Endothelial cell of hepatic sinusoid (primary cell): ENCODE data around the gene MPST.

ENCODE experiments used
- in situ Hi-C: cut with HindIII; loops from 2 replicates; pipeline ENCODE4 v1.10.0; 2017; ENCODE audit warnings: low sequenced_read_pairs

The MPST gene

DNA sequence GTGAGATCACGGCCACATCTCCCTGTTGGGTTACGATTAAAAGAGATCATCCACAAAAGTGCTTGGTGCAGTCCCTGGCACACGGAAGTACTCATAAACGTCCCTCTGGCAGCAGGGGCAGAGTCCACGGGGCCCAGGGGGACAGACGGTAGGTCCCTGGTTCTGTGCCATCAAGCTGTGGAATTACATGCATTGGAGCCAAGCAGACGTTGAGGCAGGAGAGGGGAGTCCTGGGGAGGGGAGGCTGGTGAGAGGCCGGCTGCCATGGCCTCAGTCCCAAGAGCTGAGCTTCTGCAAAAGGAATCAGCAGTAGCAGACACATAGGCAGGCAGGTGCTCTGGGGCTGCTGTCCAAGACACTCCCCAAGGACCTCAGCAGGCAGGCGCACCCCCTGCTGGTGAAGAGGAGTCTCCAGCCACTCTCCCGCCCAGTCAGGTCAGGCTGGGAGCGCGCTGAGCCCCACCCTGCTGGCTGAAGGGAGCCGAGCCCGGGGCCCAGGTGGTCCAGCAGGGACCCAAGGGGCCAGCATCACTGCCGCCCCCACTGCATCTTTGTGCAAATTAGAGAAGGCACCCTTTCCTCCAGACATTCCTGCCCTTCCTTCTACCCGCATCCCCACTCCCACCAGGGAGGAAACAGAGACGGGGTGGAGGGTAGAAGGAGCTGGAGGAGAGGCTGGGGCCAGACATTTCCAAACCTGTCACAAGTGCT is 24.4 kb downstream of the MPST start:
- in situ Hi-C loops, result no loop called here

DNA sequence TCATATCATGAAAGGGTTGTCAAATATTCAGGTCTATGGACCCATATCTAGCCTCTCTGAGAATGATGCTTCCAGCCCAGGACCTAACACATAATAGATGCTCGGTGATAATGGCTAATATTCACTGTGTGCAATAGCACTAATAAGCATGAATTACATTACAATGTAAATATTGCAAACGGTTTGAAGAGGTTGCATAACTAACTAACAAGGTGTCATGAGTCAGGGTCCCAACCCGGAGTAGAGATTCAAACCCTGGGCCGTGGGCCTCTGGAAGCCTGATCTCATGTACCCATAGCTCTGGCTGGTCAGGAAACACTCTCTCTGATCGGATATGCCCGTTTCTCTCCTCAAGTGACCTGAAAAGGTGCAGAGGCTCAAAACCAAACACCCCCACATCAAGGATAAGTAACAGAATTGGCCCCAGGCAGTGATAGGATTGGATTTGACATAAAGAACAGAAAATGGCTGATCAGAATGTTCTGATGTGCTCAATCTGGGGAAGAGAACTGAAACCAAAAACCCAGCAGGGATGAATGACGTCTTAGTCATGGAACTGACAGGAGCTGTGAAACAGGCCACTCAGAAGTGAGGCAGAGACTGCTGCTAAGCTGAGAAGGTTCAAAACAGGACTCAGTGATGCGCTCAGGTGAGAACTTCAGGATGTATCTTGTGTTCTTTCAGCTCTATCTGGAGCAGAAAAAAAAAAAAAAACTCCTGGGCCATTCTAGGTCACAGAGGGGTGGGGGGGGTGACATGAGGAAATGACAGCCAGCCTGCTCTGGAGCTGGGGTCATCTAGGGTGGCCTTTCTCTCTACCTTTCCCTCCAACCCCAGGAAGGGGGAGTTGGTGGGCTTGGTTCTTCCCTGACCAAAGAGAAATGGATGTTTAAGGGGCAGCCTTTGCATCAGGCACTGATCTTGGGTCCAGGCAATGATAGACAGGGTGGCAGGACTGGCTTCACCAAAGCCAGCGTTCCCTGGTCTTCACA is 25.4 kb downstream of the MPST start:
- in situ Hi-C loops, result no loop called here

DNA sequence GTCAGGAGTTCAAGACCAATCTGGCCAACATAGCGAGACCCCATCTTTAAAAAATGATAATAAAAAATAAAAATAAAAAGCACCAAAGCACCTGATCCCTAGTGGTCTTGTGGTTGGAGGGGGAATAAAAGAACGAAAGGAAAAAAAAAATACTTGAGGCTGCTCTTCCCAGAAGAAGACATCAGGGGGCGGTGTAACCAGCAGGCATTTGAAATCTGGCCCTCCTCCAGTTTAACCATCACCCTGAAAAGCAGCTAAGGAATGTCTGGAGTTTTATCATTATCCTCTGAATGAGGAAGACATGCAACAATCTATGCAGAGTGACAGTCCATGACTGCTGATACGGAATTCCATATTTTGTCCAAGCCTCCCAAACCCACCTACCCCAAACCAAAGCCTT is 26.4 kb downstream of the MPST start:
- in situ Hi-C loops, result no loop called here

DNA sequence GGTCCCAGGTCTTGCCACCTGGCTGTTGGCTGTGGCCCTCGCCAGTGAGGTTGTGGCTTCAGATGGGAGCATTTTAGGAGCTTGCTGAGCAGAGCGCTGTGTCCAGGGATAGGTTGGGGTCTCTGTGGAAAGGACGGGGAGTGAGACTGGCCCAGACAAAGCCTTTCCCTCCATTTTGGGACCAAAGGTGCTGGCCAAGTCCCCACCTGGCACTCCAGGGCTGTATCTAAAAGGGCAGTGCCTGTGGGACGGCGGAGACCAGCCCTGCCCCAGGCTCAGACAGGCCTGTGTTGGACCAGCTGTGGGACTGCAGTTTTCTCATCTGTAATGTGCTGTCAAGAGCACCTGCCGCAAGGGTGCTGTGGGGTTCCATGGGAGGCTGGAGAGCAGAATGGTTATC is 27.0 kb downstream of the MPST start:
- in situ Hi-C loops, result no loop called here

DNA sequence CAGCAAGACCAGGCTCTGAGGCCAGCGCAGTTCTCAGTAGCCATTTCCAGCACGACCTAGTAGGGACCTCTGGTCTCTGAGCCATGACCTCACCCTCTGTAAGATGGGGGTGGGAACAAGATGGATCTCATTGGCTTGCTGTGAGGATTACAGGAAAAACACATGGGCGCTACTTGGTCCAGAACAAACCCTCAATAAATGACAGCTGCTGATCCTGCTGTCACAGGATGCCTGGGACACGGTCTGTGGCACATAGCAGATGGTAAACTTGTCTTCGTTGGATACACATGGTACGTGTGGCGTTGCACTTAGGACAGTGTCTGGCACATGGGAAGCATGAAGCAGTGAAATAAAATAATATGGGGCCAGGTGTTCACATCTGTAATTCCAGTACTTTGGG is 27.5 kb downstream of the MPST start:
- in situ Hi-C loops, result no loop called here

DNA sequence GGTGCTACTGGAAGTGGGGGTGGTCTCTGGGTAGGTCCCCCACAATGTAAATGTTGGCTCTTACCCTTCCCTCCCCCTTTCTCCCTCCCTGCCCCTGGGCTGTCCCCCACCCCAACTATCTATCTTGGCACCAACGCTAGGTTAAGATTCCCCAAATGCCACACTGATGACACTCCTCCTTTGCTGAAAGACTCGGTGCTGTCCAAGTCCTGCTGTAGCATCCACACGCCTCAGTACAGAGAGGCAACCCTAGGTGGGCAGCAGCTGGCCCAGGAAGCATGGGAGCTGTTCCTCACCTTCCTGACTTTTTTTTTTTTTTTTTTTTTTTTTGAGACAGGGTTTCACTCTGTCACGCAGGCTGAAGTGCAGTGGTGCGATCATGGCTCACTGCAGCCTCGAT is 28.6 kb downstream of the MPST start:
- in situ Hi-C loops, result no loop called here

DNA sequence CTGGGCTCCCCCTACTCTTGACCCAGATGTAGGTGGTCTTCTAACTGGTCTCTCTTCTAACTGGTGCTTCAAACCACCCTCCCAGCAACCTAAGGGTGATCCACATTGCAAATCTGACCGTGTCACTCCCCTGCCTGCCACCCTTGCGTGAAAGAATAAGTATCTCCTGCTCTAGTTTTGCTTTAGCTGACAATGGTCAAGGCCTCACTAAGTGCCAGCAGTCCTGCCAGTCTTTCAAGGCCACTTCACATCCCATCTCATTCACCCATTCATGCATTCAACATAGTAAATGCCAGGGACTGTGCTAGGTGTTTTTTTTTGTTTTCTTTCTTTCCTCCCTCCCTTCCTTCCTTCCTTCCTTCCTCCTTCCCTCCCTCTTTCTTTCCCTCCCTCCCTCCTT is 29.7 kb downstream of the MPST start:
- in situ Hi-C loops, result no loop called here

DNA sequence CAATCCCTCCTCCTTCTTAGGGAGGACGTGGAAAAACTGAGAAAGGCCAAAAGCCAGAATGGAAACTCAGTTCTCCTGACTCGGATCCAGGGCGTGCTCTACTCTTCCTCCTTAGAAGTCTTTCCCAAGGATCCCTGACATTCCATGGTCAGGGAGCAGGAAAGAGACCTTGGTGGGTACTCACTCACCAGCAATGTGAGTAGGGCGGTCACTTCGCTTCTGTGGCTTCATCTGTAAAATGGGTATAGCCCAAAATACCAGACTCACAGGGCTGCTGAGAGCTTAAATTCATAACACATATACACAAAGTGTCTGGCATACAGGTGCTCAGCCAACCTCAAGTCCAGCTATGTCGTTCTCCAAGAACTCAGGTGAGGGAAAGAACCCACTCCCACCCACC is 31.4 kb downstream of the MPST start:
- in situ Hi-C loops, result loop anchor here (10.0 kb wide), 6 partner anchors 104 to 394 kb away; partner anchors contain the start of genes C1QTNF6, IFT27 and SSTR3

DNA sequence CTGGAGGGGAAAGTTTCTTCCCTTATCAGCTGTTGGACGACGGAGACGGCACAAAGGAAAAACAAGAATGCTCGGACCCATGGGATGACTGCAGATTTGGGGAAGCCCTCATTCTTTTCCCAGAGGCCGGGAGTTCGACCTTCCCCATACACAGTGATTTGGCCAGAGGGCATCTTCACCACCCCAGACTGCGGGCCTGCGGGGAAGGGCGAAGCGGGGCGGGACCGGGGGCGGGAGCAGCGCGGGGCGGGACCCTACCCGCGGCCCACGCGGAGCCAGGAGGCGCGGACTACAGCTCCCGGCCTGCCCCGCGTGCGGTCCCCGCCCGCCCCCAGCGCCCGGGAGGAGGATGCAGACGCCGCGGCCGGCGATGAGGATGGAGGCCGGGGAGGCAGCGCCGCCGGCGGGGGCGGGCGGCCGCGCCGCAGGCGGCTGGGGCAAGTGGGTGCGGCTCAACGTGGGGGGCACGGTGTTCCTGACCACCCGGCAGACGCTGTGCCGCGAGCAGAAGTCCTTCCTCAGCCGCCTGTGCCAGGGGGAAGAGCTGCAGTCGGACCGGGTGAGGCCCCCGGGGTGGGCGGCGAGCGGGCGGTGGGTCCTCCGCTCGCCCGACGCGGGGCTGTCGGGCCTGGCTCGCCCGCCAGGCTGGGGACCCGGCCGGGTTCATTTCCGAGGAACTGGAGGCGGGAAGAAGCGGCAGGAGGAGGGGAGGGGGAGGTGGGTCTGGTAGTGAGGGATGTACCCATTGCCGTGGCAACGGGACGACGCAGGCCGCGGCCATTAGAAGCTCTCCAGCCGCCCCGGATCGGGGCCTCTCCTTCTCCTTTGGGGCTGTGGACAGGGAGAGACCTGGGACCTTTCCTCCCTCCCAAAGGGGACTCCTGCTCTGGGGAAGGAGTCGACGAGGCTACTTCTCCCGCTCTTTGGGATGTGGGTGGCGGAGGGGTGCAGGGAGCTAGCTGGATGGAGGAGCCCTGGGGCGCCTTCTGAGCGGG is 32.1 kb downstream of the MPST start, which contains the start of gene KCTD17:
TSS of gene KCTD17 (plus strand) at position 352 of the 995 bp plus-strand sequence. CDS start at position 371, 19 bp downstream.
- in situ Hi-C loops, result loop anchor here (10.0 kb wide), 6 partner anchors 103 to 393 kb away; partner anchors contain the start of genes C1QTNF6, IFT27 and SSTR3

DNA sequence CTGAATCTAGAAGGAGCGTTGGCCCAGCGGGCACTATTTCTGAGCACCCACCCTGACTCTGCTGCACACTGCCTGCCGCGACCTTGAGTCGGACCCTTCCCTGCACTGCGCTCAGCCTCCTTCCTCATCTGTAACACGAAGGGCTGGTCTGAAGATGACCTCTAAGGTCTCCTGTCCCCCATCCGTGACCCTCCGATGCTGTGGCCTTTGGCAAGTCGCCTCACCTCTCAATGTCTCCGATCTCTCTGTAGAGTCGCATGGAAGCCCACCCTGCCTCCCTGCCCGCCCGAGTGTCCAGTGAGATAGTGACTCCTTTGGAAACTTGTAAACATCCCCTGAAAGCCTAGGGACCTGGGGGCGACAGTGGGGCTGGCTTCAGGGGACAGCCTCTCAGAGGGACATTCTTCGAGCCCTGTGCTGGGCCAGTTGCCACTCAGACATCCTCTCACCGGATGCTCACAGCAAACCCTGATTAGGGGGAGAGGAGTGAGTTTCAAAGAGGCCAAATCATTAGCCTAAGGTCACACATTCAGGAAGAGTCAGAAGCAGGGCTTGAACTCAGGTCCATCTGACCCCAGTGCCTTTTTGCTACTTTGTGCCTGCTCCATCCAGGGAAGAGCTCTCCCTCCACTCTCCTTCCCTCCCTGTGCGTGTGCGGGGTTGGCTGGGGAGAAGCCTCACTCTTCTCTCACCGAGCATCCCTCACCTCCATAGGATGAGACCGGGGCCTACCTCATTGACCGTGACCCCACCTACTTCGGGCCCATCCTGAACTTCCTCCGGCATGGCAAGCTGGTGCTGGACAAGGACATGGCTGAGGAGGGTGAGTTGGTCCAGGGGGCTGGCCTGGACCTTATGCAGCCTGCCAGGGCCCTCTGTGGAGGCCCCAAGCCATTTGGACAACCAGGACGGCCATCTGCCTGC is 33.1 kb downstream of the MPST start:
- in situ Hi-C loops, result loop anchor here (10.0 kb wide), 6 partner anchors 102 to 392 kb away; partner anchors contain the start of genes C1QTNF6, IFT27 and SSTR3

DNA sequence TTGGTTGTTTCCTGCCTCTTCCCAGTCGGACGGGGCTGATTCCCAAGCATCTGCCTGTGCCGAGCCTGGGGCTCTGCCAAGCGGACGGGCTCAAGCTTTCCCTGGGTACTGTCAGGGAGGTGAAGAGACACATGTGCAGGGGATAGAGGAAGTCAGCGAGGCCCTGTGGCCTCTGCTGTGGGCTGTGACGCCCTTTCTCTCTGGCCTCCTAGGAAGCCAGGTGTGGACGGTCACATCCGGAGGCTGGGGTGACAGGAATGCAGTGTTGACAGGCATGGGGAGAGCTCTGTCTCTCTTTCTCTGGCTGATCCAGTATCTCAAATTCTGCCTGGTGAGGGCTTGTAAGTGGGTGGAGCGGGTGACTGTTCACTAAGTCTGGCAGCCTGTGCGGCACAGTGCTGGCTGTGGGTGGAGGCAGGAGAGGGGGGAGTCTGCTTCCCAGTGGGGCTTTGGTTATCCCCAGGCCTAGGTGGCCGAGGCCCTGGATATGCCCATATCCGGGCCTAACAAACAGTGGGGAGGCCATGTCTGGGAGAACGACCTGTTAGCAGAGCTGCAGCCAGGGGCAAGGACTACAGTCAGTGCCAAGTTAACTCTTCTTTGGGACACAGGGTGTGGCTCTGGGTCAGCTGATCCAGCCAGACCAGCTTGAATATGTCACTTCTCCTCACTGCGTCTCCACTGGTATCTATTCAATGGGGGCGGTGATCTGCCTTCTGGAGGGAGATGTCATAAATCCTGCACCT is 33.9 kb downstream of the MPST start:
- in situ Hi-C loops, result loop anchor here (10.0 kb wide), 6 partner anchors 101 to 391 kb away; partner anchors contain the start of genes C1QTNF6, IFT27 and SSTR3

DNA sequence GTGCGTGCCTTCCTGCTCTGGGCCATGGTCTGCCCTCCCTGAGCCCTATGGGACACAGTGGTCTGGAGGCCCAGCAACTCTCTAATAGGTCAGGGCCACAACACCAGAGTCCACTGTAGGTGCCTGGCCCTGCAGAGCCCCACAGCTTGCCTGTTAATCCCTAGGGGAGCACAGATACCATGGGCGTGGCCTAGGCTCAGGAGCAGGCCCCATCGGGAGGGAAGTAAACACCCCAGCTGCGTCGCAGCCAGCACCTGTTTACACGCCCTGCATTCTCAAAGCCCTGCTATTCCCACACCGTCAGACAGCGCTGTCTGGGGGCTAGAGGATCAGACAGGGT is 34.5 kb downstream of the MPST start:
- in situ Hi-C loops, result loop anchor here (10.0 kb wide), 6 partner anchors 101 to 391 kb away; partner anchors contain the start of genes C1QTNF6, IFT27 and SSTR3

DNA sequence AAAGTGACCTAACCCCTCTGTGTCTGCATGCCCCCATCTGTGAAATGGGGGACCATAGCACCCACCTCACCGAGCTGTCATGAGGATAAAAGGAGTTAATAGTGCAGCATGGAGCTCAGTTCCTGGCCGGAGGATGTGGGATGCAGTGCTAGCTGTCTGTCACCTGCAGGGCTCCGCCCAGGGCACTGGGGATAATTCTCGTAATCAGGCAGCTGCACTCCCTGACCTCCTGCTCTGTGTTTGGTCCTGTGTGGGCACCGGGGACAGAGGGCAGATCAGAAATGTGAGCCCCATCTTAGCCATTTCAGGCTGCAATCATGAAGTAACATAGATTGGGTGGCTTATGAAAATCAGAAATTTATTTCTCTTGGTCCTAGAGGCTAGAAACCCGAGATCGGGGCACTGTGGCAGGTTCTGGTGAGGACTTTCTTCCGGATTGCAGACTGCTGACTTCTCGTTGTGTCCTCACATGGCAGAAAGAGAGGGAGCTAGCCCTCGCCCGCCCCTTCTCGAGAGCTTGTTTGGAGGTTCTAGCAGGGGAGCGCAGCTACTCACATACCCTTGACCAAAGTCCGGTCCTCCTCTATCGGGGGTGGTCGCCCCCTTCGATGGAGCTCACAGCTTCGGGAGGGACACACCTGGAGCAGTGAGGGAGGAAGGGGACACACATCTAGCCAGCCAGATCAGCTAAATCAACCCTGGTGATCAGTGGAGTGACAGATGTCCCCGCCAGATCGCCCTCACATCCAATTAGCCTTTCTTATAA is 35.2 kb downstream of the MPST start:
- in situ Hi-C loops, result loop anchor here (10.0 kb wide), 6 partner anchors 100 to 390 kb away; partner anchors contain the start of genes C1QTNF6, IFT27 and SSTR3

DNA sequence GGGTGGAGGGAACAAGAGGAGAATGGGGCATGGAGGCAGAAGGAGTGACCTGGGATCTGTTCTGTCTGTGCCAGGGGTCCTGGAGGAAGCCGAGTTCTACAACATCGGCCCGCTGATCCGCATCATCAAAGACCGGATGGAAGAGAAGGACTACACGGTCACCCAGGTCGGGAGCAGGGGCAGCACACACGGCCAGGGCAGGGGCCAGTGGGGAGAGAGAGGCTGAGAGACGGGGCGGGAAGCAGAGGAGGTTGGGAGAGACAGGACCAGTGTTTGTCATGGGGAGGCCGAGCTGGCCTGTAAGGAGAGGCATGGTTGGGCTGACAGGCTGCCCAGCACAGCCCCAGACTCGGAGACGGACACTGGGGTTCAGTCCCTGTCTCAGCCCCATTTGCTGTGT is 36.7 kb downstream of the MPST start:
- in situ Hi-C loops, result loop anchor here (10.0 kb wide), 6 partner anchors 99 to 389 kb away; partner anchors contain the start of genes C1QTNF6, IFT27 and SSTR3

DNA sequence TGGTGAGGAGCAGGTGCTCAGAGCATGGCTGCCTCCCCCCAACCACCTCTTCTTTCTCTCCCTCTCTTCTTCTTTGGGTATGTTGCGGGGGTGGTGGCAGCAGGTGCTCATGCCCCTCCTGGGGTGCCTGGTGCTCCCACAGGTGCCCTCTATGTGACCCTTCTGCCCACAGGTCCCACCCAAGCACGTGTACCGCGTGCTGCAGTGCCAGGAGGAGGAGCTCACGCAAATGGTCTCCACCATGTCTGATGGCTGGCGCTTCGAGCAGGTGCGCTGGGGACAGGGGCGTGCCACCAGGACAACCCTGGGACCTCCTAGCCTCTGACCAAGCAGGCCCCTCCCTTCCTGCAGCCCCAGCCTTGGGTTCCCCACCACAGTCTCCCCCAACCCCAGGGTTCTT is 37.7 kb downstream of the MPST start:
- in situ Hi-C loops, result loop anchor here (10.0 kb wide), 6 partner anchors 98 to 388 kb away; partner anchors contain the start of genes C1QTNF6, IFT27 and SSTR3

DNA sequence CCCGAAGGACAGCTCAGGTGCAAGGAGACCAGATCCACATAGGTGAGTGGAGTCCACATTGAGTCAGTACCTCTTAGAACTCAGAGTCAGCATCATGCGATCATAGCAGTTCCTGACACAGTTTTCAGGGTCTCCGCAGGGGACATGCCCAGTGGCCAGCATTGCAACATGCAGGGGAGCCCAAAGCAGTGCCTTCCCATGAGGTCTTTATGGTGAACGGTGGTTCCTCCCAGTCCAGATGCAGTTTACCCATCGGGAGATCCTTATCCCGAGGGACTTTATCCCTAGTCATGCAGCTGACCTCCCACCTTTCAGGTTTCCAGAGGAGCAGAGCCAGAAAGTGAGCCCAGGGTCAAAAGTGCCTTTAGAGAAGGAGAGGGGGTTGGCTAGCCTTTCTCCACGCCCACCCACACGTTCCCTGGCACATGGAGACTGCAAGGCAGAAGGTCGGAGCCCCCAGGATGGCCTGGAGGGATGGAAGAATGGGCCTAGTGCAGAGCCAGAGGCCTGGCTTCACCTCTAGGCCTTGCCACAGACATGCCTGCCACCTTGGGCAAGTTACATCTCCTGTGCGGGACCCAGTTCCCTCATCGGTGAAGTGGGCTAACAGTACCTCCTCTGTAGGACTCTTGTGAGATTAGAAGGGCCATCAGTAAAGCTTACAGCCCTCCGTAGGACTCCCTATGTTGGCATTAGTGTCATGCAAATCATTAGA is 38.4 kb downstream of the MPST start:
- in situ Hi-C loops, result loop anchor here (10.0 kb wide), 6 partner anchors 97 to 387 kb away; partner anchors contain the start of genes C1QTNF6, IFT27 and SSTR3
